GM12878 (cell line): Measurements from ENCODE around the gene MYLK4. TPM values are rescaled to one million over a fixed set of nuclear protein-coding genes. Genes with fewer than 3 reads are reported as not detected.

Experiments used
- ATAC-seq: fragments of 200-7000 bp; cut with Tn5 transposase; 3 replicates; pipeline ENCODE4 v1.9.1; 2020; ENCODE audit warnings: mild to moderate bottlenecking, moderate library complexity
- BruUV-seq: library from RNA; stranded (reverse); fragments of 400-500 nt; replicated peaks from 2 replicates; lab custom pipeline; 2021; lab: Mats Ljungman, UMichigan
- CTCF ChIA-PET: fragments of 300-600 bp; sonication (Branson Sonifier 250); formaldehyde crosslinking; extraction: SDS; loops from one replicate; lab custom pipeline; 2021; ENCODE audit warnings: inconsistent platforms; lab: Yijun Ruan, JAX
- POLR2A ChIA-PET: fragments of 350-600 bp; formaldehyde crosslinking; extraction: SDS; loops from one replicate; lab custom pipeline; 2021; ENCODE audit warnings: inconsistent platforms; lab: Charles Lee
- RAD21 ChIA-PET: fragments of 300-600 bp; sonication (Branson Sonifier 250); formaldehyde crosslinking; loops from one replicate; lab custom pipeline; 2023; ENCODE audit warnings: antibody characterized with exemption; ENCODE audit not compliant: unreplicated experiment; lab: Charles Lee
- SMC1A ChIA-PET: fragments of 300-600 bp; sonication (Branson Sonifier 250); formaldehyde crosslinking; loops from one replicate; lab custom pipeline; 2023; ENCODE audit not compliant: unreplicated experiment, uncharacterized antibody; lab: Charles Lee
- DNase-seq: peaks from one replicate; pipeline ENCODE4 v3.0.0-alpha.2; 2011; ENCODE audit warnings: low read depth, low spot score
- FAIRE-seq: peaks from 3 replicates; lab custom pipeline; 2011; peaks lifted over from hg19 to GRCh38; lab: Jason Lieb, UNC
- H2AFZ ChIP-seq: 2 replicates; pipeline ENCODE4 v1.6.0; 2011; ENCODE audit warnings: low read depth, low read length, control low read depth; ENCODE audit not compliant: control insufficient read depth
- H3K27ac ChIP-seq: 2 replicates; pipeline ENCODE4 v1.5.1; 2011; ENCODE audit warnings: control low read depth; ENCODE audit not compliant: control insufficient read depth, insufficient read depth
- H3K27me3 ChIP-seq, 2 experiments: replicated peaks in 1 of 2; 2 replicates each; pipeline versions ENCODE4 v1.6.0 to v1.6.1; 2011; ENCODE audit warnings: low read length in 1 of 2; ENCODE audit not compliant: control insufficient read depth in 2 of 2, insufficient read depth in 2 of 2
- H3K36me3 ChIP-seq, 2 experiments: 2 replicates each; pipeline ENCODE4 v1.5.1; 2011; ENCODE audit warnings: low read length in 1 of 2; ENCODE audit not compliant: control insufficient read depth in 2 of 2, insufficient read depth in 2 of 2
- H3K4me1 ChIP-seq: 2 replicates; pipeline ENCODE4 v1.6.1; 2011; ENCODE audit warnings: mild to moderate bottlenecking, low read length, moderate library complexity, mixed read lengths; ENCODE audit not compliant: control insufficient read depth, insufficient read depth
- H3K4me2 ChIP-seq: 2 replicates; pipeline ENCODE4 v1.6.0; 2011; ENCODE audit warnings: control low read depth; ENCODE audit not compliant: control insufficient read depth, insufficient read depth
- H3K4me3 ChIP-seq: fragments of 200-600 bp; sonication (generic); 2 replicates; pipeline ENCODE4 v1.5.1; 2016
- H3K79me2 ChIP-seq: 2 replicates; pipeline ENCODE4 v1.6.0; 2011; ENCODE audit warnings: low read length; ENCODE audit not compliant: control insufficient read depth, insufficient read depth
- H3K9ac ChIP-seq: 2 replicates; pipeline ENCODE4 v1.8.0; 2011; ENCODE audit warnings: low read length, control low read depth, mixed read lengths; ENCODE audit not compliant: control insufficient read depth, insufficient read depth
- H3K9me3 ChIP-seq: replicated peaks from 3 replicates; pipeline ENCODE4 v1.5.1; 2011; ENCODE audit warnings: mild to moderate bottlenecking, low read length; ENCODE audit not compliant: control insufficient read depth, insufficient read depth
- H4K20me1 ChIP-seq: 2 replicates; pipeline ENCODE4 v1.6.0; 2011; ENCODE audit not compliant: control insufficient read depth, insufficient read depth
- HDAC6 ChIP-seq: fragments of 200-600 bp; sonication (generic); IDR thresholded peaks from one replicate; pipeline ENCODE4 v1.8.0; 2017; ENCODE audit warnings: antibody characterized with exemption; ENCODE audit not compliant: unreplicated experiment
- IRF4 ChIP-seq: IDR thresholded peaks from 2 replicates; pipeline ENCODE4 v1.6.1; 2011; ENCODE audit warnings: low read depth, low read length
- SMC3 ChIP-seq: IDR thresholded peaks from 2 replicates; pipeline ENCODE4 v1.6.1; 2011; ENCODE audit warnings: low read length, improper control_type of control experiment, borderline replicate concordance
- WGBS: methylation state at CpG from one replicate; pipeline ENCODE4 v1.1.6; 2016; ENCODE audit warnings: low lambda C conversion rate; ENCODE audit not compliant: insufficient replicate concordance, insufficient coverage; ENCODE audit errors: missing lambda C conversion rate; 5-methylcytosine and 5-hydroxymethylcytosine counted together
- in situ Hi-C: fragments of 300-500 bp; cut with MboI; formaldehyde crosslinking; loops from 9 replicates; pipeline ENCODE4 v1.14.3; 2018; ENCODE audit warnings: mixed read lengths
- intact Hi-C: fragments of 100-400 bp; cut with micrococcal nuclease; formaldehyde crosslinking; loops from one replicate; pipeline ENCODE4 v1.14.2; 2022; ENCODE audit not compliant: unreplicated experiment
- polyA plus RNA-seq, 11 experiments: library from polyadenylated mRNA; depleted of rRNA in 4 of 11; unstranded in 6 of 11; stranded (reverse) in 5 of 11; fragments of >200 nt; fragmentation: Nextera tagmentation in 4 of 11; fragmentation: Illumina TruSeq in 1 of 11; extraction: Ambion mirVana in 4 of 11; extraction: Trizol in 1 of 11; gene quantifications; 1 replicate in 1 of 11; 2 replicates in 10 of 11; pipeline versions ENCODE4 v1.2.1 to v1.2.3, GENCODE V29; 2011 to 2016; ENCODE audit warnings: inconsistent platforms in 2 of 11, missing spikeins in 2 of 11, low read depth in 1 of 11
- total RNA-seq, 4 experiments: library from RNA; depleted of rRNA in 3 of 4; stranded (reverse); fragments of >200 nt in 3 of 4; fragmentation: Illumina TruSeq in 1 of 4; extraction: Trizol in 1 of 4; gene quantifications; 2 replicates each; pipeline versions ENCODE4 v1.2.1 to v1.2.3, GENCODE V29; 2013 to 2021

MYLK4 gene
- total and polyA plus RNA-seq, 10 of the 15 experiments (the other 5 are each of a cell fraction or from before 2014, with no cell fraction given) = under 0.01 to 0.09 (median 0.05) TPM; not detected in 1

DNA sequence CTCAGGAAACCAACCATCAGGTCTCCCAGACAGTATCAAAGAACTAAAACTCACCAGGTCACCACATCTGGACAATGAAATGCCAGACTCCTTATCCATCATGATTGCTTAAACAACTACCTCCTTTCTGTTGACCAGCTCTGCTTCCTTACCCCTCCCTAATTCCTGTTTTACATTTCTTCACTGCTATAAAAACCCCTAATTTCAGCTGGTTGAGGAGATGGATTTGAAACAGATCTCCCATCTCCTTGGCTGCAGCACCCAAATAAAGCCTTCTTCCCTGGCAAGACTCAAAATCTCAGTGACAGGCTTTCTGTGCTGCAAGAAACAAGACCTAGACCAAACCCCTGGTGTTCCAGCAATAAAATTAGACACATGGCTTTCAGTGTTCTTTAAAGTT, 40.3 kb downstream of the MYLK4 start:
- intact Hi-C loops = no loop called here
- H3K79me2 ChIP-seq = no peaks in the 10 kb centered on the region
- DNase-seq = no peak
- no peak overlapping the region for H3K4me3 ChIP-seq
- in situ Hi-C loops = no loop called here
- no peaks in the 10 kb centered on the region for H4K20me1 ChIP-seq
- CTCF ChIA-PET = interaction anchor here (1.5 kb wide), 1 partner anchor 39 kb away, joined by 3 read pairs; no protein-coding TSS in a partner anchor
- POLR2A ChIA-PET = no interaction called here
- TF ChIP-seq SMC3 (no peak), HDAC6 (no peak)
- no TSS peak for BruUV-seq
- no peaks in the 10 kb centered on the region for H3K4me1 ChIP-seq
- RAD21 ChIA-PET = no interaction called here
- no peaks in the 10 kb centered on the region for H3K36me3 ChIP-seq
- no peak overlapping the region for H3K27ac ChIP-seq
- no peaks in the 10 kb centered on the region for H3K27me3 ChIP-seq
- no peak for ATAC-seq
- H2AFZ ChIP-seq = no peak overlapping the region
- H3K9ac ChIP-seq = no peak overlapping the region
- H3K4me2 ChIP-seq = no peak overlapping the region
- no peak for FAIRE-seq
- SMC1A ChIA-PET = no interaction called here
- H3K9me3 ChIP-seq = peaks cover 4% of the 10 kb centered on the region

DNA sequence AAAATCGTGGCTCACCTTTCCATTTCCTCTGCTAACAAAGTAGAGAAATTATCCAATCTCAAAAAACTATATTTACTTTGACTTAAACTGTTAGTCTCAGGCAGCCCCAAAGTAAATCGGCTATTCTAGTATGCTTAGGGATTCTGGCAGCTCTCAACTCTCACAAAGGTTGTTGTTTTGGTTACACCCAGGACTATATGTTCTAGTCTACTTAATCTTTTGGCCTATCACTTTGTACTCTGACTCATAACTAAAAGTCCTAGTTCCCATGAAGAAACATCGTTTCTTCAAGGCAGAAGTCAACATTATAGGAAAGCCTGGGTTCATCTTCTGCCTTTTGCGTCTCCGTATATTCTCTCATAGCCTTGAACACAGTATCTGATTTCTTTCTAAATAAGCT, 42.3 kb downstream of the MYLK4 start:
- H2AFZ ChIP-seq = no peak overlapping the region
- DNase-seq (no peak), FAIRE-seq (no peak), ATAC-seq (no peak)
- CTCF ChIA-PET = interaction anchor here (0.6 kb wide), 1 partner anchor 1110 kb away, joined by 3 read pairs; no protein-coding TSS in a partner anchor
- peaks cover 4% of the 10 kb centered on the region for H3K9me3 ChIP-seq
- SMC1A ChIA-PET = no interaction called here
- RAD21 ChIA-PET = no interaction called here
- no peak overlapping the region for H3K9ac ChIP-seq
- no peak overlapping the region for H3K4me3 ChIP-seq
- BruUV-seq = no TSS peak
- POLR2A ChIA-PET = no interaction called here
- H4K20me1 ChIP-seq = no peaks in the 10 kb centered on the region
- no peaks in the 10 kb centered on the region for H3K4me1 ChIP-seq
- H3K79me2 ChIP-seq = no peaks in the 10 kb centered on the region
- TF ChIP-seq IRF4 = no peak
- 56% methylated on average over 5 of the region's 5 CpGs for WGBS
- no peak overlapping the region for H3K4me2 ChIP-seq
- in situ Hi-C loops (no loop called here), intact Hi-C loops (no loop called here)
- H3K27ac ChIP-seq = no peak overlapping the region
- no peaks in the 10 kb centered on the region for H3K36me3 ChIP-seq
- H3K27me3 ChIP-seq = peaks cover 0 to 5% of the 10 kb centered on the region in 2 experiments; a peak in 1 of 4 replicates
